Upper lobe of left lung (tissue), 4 donors: ENCODE data around the gene MMP15.

ENCODE experiments used
- CTCF ChIP-seq, 6 experiments: fragments of 450-650 bp in 4 of 6; fragments of 200-600 bp in 2 of 6; sonication (generic) in 2 of 6; IDR thresholded peaks; one replicate each; pipeline ENCODE4 v1.5.1; 2016 to 2019; ENCODE audit warnings: antibody characterized with exemption in 6 of 6
- EP300 ChIP-seq, 4 donors: sonication (generic); formaldehyde crosslinking; IDR thresholded peaks; one replicate each; pipeline ENCODE4 v1.5.1; 2017; ENCODE audit warnings: antibody characterized with exemption in 4 of 4, control low read depth in 2 of 4

- TF ChIP-seq EP300 (IDR thresholded peaks at IDR 0.05) (no peak), CTCF (IDR thresholded peaks at IDR 0.05) (no peak)
Observed at GRCh38 chr16:58070585-58070984, 45.0 kb downstream of the MMP15 start.
